ENCODE measurements around the gene TRPC4.

The TRPC4 gene

DNA sequence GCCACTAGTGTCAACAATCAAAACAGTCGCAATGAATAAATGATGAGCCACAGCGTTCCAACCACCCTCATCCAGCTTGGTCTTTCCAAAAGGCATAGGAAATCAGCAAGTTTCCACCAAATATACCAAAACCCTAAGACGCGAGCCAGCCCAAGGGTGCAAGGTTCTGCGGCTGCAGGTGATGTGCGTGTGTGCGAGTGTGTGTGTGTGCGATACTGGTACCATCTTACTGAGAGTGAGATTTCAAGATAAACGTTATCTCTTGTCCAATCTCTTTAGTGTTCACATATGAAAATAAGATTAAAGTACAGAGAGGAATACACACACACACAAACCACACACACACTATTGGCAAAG, 895 bp upstream of the TRPC4 start:
- Mint-ChIP-seq H3K27me3 (ENCODE audit: low read depth, poor library complexity) (peaks cover 40% of the 10 kb centered on the region), H3K4me3 (peak overlapping the region; percentile 92), H3K27ac (no peak overlapping the region), H3K4me1 (peaks cover 30% of the 10 kb centered on the region), H3K36me3 (ENCODE audit: low read depth) (no peaks in the 10 kb centered on the region), H3K9me3 (no peaks in the 10 kb centered on the region)
- TF ChIP-seq, protein P1, sequence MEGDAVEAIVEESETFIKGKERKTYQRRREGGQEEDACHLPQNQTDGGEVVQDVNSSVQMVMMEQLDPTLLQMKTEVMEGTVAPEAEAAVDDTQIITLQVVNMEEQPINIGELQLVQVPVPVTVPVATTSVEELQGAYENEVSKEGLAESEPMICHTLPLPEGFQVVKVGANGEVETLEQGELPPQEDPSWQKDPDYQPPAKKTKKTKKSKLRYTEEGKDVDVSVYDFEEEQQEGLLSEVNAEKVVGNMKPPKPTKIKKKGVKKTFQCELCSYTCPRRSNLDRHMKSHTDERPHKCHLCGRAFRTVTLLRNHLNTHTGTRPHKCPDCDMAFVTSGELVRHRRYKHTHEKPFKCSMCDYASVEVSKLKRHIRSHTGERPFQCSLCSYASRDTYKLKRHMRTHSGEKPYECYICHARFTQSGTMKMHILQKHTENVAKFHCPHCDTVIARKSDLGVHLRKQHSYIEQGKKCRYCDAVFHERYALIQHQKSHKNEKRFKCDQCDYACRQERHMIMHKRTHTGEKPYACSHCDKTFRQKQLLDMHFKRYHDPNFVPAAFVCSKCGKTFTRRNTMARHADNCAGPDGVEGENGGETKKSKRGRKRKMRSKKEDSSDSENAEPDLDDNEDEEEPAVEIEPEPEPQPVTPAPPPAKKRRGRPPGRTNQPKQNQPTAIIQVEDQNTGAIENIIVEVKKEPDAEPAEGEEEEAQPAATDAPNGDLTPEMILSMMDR (IDR thresholded peaks at IDR 0.05), result no peak
- no peak for DNase-seq

DNA sequence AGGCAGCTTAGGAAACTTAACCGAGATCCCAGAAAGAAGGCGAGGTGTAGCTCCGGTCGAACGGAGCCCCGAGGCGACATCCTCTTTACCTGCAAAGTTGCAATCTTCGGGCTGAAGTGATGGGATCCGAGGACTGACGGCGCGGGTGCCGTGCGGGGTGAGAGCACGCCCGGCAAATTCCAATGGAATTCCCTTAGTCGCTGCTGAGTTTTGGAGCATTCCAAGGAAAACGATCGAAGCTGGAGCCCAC, 141 bp downstream of the TRPC4 start:
- DNase-seq, result no peak
- peaks cover 30% of the 10 kb centered on the region for H3K4me1 Mint-ChIP-seq
- TF ChIP-seq, protein P1 (IDR thresholded peaks at IDR 0.05), result no peak
- H3K27ac Mint-ChIP-seq, result peak overlapping the region; percentile 12
- H3K9me3 Mint-ChIP-seq, result no peaks in the 10 kb centered on the region
- peaks cover 40% of the 10 kb centered on the region for H3K27me3 Mint-ChIP-seq (ENCODE audit: low read depth, poor library complexity)
- H3K36me3 Mint-ChIP-seq (ENCODE audit: low read depth), result no peaks in the 10 kb centered on the region
- H3K4me3 Mint-ChIP-seq, result peak overlapping the region; percentile 92

GRCh38 chr13:37868691-37869505, 674 bp downstream of the TRPC4 start:
- H3K27ac Mint-ChIP-seq, result peak overlapping the region; percentile 60
- H3K27me3 Mint-ChIP-seq (ENCODE audit: low read depth, poor library complexity), result peaks cover 40% of the 10 kb centered on the region
- peak; percentile 11 for DNase-seq
- peaks cover 30% of the 10 kb centered on the region for H3K4me1 Mint-ChIP-seq
- no peaks in the 10 kb centered on the region for H3K9me3 Mint-ChIP-seq
- H3K4me3 Mint-ChIP-seq, result peak overlapping the region; percentile 92
- no peaks in the 10 kb centered on the region for H3K36me3 Mint-ChIP-seq (ENCODE audit: low read depth)
- TF ChIP-seq, protein P1 (IDR thresholded peaks at IDR 0.05), result no peak

DNA sequence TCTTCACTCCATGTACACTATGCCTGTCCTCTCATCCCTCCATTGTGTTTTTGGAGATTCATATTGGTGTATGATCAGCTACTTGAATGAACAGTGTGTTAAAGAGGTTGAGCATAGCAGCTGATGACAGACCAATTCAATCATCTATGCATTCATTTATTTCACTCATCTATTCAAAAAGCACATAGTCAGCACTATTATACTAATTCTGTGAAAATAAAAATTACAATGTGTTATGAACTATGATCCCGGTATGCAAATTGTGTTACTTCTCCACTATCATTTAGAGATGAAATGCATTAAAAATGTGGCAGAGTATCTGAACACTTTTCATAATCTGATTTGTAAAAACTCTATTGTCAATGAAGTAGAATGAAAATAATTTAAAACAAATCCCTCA, 5.9 kb downstream of the TRPC4 start:
- Mint-ChIP-seq H3K4me1 (peaks cover 7% of the 10 kb centered on the region), H3K4me3 (no peak overlapping the region), H3K27me3 (ENCODE audit: low read depth, poor library complexity) (peaks cover 11% of the 10 kb centered on the region), H3K9me3 (no peaks in the 10 kb centered on the region), H3K27ac (no peak overlapping the region), H3K36me3 (ENCODE audit: low read depth) (no peaks in the 10 kb centered on the region)
- DNase-seq, result no peak
- TF ChIP-seq, protein P1 (IDR thresholded peaks at IDR 0.05), result no peak

DNA sequence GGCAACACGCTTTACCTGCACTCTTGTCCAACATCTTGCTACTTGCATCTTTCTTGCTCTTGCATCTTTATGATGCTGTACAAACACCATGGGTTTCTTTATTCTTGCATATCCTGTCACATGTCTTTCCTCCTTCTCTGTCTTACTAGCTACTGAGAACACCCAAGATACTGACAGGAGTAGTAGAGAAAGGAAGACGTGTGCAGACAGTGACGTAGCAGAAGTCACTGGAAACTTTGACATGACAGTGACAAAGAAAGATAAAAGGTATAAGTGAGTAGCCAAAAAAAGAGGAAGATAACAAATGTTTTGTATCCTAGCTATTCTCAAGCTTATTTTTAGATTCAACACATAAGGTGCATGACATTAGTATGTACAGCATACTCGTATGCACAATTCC, 34.2 kb downstream of the TRPC4 start:
- DNase-seq, result no peak
- no peaks in the 10 kb centered on the region for H3K4me1 Mint-ChIP-seq
- peaks cover 4% of the 10 kb centered on the region for H3K27me3 Mint-ChIP-seq (ENCODE audit: low read depth, poor library complexity)
- TF ChIP-seq, protein P1 (IDR thresholded peaks at IDR 0.05), result no peak
- H3K9me3 Mint-ChIP-seq, result peaks cover 14% of the 10 kb centered on the region
- peaks cover 6% of the 10 kb centered on the region for H3K36me3 Mint-ChIP-seq (ENCODE audit: low read depth)
- no peak overlapping the region for H3K27ac Mint-ChIP-seq
- no peak overlapping the region for H3K4me3 Mint-ChIP-seq

DNA sequence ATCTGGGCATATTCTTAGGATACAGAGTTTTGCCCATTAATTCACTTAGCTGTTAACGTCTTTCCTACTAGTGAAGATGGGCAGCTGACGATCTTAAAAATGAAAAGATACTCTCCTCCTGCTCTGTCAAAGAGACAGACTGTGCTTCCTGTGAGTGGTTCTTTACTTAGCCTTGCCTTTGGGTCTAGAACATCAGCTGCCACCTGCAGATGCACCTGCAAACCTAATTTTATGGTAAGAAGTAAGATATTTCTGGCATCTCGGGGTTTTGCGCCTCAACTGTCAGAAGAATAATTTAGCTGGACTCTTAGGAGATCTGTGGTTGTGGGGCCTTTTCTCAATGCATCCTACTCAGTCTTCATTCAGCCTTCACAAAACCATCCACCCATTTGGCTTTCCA, 36.2 kb downstream of the TRPC4 start:
- Mint-ChIP-seq H3K9me3 (peaks cover 19% of the 10 kb centered on the region), H3K36me3 (ENCODE audit: low read depth) (peaks cover 14% of the 10 kb centered on the region), H3K4me3 (no peak overlapping the region), H3K27me3 (ENCODE audit: low read depth, poor library complexity) (peaks cover 4% of the 10 kb centered on the region), H3K27ac (no peak overlapping the region), H3K4me1 (no peaks in the 10 kb centered on the region)
- TF ChIP-seq, protein P1 (IDR thresholded peaks at IDR 0.05), result no peak
- no peak for DNase-seq
